Stimulated activated CD4-positive, alpha-beta T cell treated with anti-CD3 and anti-CD28 coated beads, Interleukin-2, amount 100 ng/mL, for 24 hours (primary cell): Measurements from ENCODE around the gene NEBL.

ENCODE experiments used
- DNase-seq, 2 donors: peaks; one replicate each; pipeline ENCODE4 v3.0.0-alpha.2; 2020

The NEBL gene

GRCh38 chr10:20769481-20769880, 127.6 kb downstream of the NEBL start:
- no peak for DNase-seq

- DNase-seq: no peak
These were observed 128.3 kb downstream of the NEBL start for GRCh38 chr10:20768843-20769242.

GRCh38 chr10:20767028-20767427, 130.1 kb downstream of the NEBL start:
- DNase-seq: no peak

GRCh38 chr10:20765066-20765465, 132.0 kb downstream of the NEBL start:
- DNase-seq: no peak

- DNase-seq: no peak
These were observed 136.7 kb downstream of the NEBL start for GRCh38 chr10:20760460-20760859.

- no peak for DNase-seq
These were observed 148.6 kb downstream of the NEBL start for GRCh38 chr10:20748551-20748950.

GRCh38 chr10:20747782-20748181, 149.3 kb downstream of the NEBL start:
- no peak for DNase-seq

- no peak for DNase-seq
These were observed 150.3 kb downstream of the NEBL start for GRCh38 chr10:20746856-20747255.

- no peak for DNase-seq
These were observed 151.3 kb downstream of the NEBL start for GRCh38 chr10:20745556-20746375.

- no peak for DNase-seq
These were observed 152.3 kb downstream of the NEBL start for GRCh38 chr10:20744821-20745220.

GRCh38 chr10:20743942-20744341, 153.2 kb downstream of the NEBL start:
- no peak for DNase-seq

GRCh38 chr10:20742737-20743541, 154.2 kb downstream of the NEBL start:
- DNase-seq: no peak

- DNase-seq: no peak
These were observed 157.0 kb downstream of the NEBL start for GRCh38 chr10:20740120-20740519.

- DNase-seq: no peak
These were observed 160.0 kb downstream of the NEBL start for GRCh38 chr10:20737107-20737506.
